Measurements from ENCODE around the gene GPC5. TPM values are rescaled to one million over a fixed set of nuclear protein-coding genes. Genes with fewer than 3 reads are reported as not detected.

The GPC5 gene
- total and polyA plus RNA-seq, 2 of the 8 experiments (the other 6 are each of a cell fraction or from before 2014, with no cell fraction given) = 0.20 to 0.39 TPM

DNA sequence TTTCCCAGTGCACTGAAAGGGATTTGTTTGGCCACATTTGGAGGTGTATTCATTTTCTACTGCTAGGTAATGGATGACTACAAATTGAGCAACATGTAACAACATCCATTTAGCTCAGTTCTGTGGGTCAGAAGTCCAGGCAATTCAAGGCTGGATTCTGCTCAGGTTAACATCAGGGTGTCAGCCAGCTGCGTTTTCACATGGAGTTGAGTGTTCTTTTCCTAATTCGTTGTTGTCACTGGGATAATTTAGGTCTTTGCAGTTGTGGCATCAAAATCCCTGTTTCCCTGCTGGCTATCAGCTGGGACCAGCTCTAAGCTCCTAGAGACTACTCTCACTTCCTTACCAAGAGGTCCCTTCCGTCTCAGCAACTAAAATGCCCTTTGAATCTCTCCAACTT lies 25.5 kb upstream of the GPC5 start:
- ChIA-PET POLR2A (ENCODE audit: partially characterized antibody) (interaction anchor here (0.8 to 2.1 kb wide), 4 partner anchors 9 to 16 kb away, joined by 3 to 15 read pairs (median 5); no protein-coding TSS in a partner anchor), CTCF (ENCODE audit: partially characterized antibody) (interaction anchor here (0.9 to 3.6 kb wide), 3 partner anchors 21 to 208 kb away, joined by 3 to 27 read pairs (median 3); no protein-coding TSS in a partner anchor)
- Histone ChIP-seq H3K4me2 (ENCODE audit: insufficient read depth in 1 of 2, low read depth in 2 of 2, low read length in 2 of 2) (no peak overlapping the region), H2AK5ac (ENCODE audit: low read depth, low read length) (no peak overlapping the region), H3K9me3 (ENCODE audit: insufficient read depth in 2 of 2, low read depth in 1 of 2, low read length in 1 of 2) (no peaks in the 10 kb centered on the region), H2BK20ac (ENCODE audit: low read length) (no peak overlapping the region), H3K56ac (replicated peaks; ENCODE audit: insufficient read length, low read depth, low read length) (no peak overlapping the region), H3K18ac (ENCODE audit: extremely low read depth, low read length) (no peak overlapping the region), H3K79me2 (ENCODE audit: control insufficient read depth in 1 of 2, insufficient read depth in 2 of 2, low read length in 2 of 2) (no peaks in the 10 kb centered on the region), H4K91ac (replicated peaks; ENCODE audit: insufficient read length, low read length) (no peak overlapping the region), H2BK12ac (ENCODE audit: low read depth, low read length) (no peak overlapping the region), H2BK5ac (ENCODE audit: low read depth, low read length) (no peak overlapping the region), H4K20me1 (replicated peaks in 1 of 2; ENCODE audit: control insufficient read depth in 1 of 2, insufficient read depth in 2 of 2, low read length in 2 of 2) (no peaks in the 10 kb centered on the region), H3K9ac (replicated peaks in 1 of 4; ENCODE audit: extremely low read depth in 1 of 4, low read depth in 3 of 4, low read length in 3 of 4) (no peak overlapping the region), H3K4ac (replicated peaks; ENCODE audit: insufficient read length, low read depth, low read length) (no peak overlapping the region), H2BK15ac (ENCODE audit: low read length) (no peak overlapping the region), H3K36me3 (ENCODE audit: control insufficient read depth in 2 of 4, insufficient read depth in 4 of 4, low read length in 3 of 4) (no peaks in the 10 kb centered on the region), H4K8ac (ENCODE audit: extremely low read depth, insufficient read depth, low read length) (no peak overlapping the region), H3K23me2 (ENCODE audit: low read depth, low read length) (no peaks in the 10 kb centered on the region), H3K14ac (ENCODE audit: insufficient read length) (no peak overlapping the region), H4K5ac (ENCODE audit: insufficient read length, low read depth, low read length) (no peak overlapping the region), H2BK120ac (replicated peaks; ENCODE audit: low read depth, low read length) (no peak overlapping the region), H3K4me3 (ENCODE audit: extremely low read depth in 1 of 4, insufficient read depth in 2 of 4, low read depth in 3 of 4, low read length in 4 of 4) (no peak overlapping the region), H3K4me1 (replicated peaks in 1 of 4; ENCODE audit: control insufficient read depth in 3 of 4, insufficient read depth in 4 of 4, low read length in 3 of 4) (no peaks in the 10 kb centered on the region; a peak in 2 of 7 replicates), H3K27me3 (replicated peaks in 1 of 4; ENCODE audit: control insufficient read depth in 3 of 4, extremely low read depth in 1 of 4, insufficient read depth in 3 of 4, low read length in 3 of 4) (no peaks in the 10 kb centered on the region), H3K23ac (ENCODE audit: insufficient read length) (no peak overlapping the region), H3K79me1 (ENCODE audit: low read depth, low read length) (no peaks in the 10 kb centered on the region), H2AFZ (ENCODE audit: low read length) (no peak overlapping the region), H3K27ac (ENCODE audit: low read depth, low read length) (no peak overlapping the region)
- 88% methylated on average over 3 of the region's 3 CpGs; no CpG with 5 or more reads in 1 of the 2 experiments for WGBS, 2 experiments (ENCODE audit: extremely low coverage in 1 of 2, insufficient coverage in 1 of 2, insufficient read length in 1 of 2, insufficient replicate concordance in 2 of 2, low coverage in 1 of 2, low lambda C conversion rate in 2 of 2, missing lambda C conversion rate in 1 of 2)
- FAIRE-seq (no peak), DNase-seq (ENCODE audit: low read depth in 1 of 2, low spot score in 2 of 2) (no peak)
- no peak for TF ChIP-seq KDM1A (IDR thresholded peaks at IDR 0.05; ENCODE audit: borderline replicate concordance, low read length)

All from H1 (cell line).